DOHH2 (cell line): ENCODE results near the gene NT5C1B.

Experiments
- H3F3A ChIP-seq: fragments of 200-600 bp; sonication (generic), shearing (Covaris generic); 2 replicates; pipeline ENCODE4 v1.6.0; 2016; ENCODE audit warnings: antibody characterized with exemption, mild to moderate bottlenecking; ENCODE audit not compliant: control insufficient read depth, insufficient read depth
- H3K27ac ChIP-seq: fragments of 200-600 bp; sonication (generic); 2 replicates; pipeline ENCODE4 v1.5.1; 2014; ENCODE audit warnings: low read depth, mild to moderate bottlenecking, low read length, moderate library complexity
- H3K27me3 ChIP-seq: fragments of 200-600 bp; sonication (generic); 2 replicates; pipeline ENCODE4 v1.6.1; 2014; ENCODE audit warnings: mild to moderate bottlenecking, low read length, mixed read lengths; ENCODE audit not compliant: control insufficient read depth
- H3K36me3 ChIP-seq: fragments of 200-600 bp; sonication (generic); 2 replicates; pipeline ENCODE4 v1.6.1; 2014; ENCODE audit warnings: mild to moderate bottlenecking, low read length, moderate library complexity, mixed read lengths; ENCODE audit not compliant: control insufficient read depth
- H3K4me1 ChIP-seq: fragments of 200-600 bp; sonication (generic); 2 replicates; pipeline ENCODE4 v1.6.1; 2014; ENCODE audit warnings: mild to moderate bottlenecking, low read length, mixed read lengths; ENCODE audit not compliant: control insufficient read depth
- H3K4me2 ChIP-seq: fragments of 200-600 bp; sonication (generic); 2 replicates; pipeline ENCODE4 v1.6.0; 2014; ENCODE audit warnings: mild to moderate bottlenecking, low read length, moderate library complexity
- H3K4me3 ChIP-seq: fragments of 200-600 bp; sonication (generic); 2 replicates; pipeline ENCODE4 v1.5.1; 2014; ENCODE audit warnings: mild to moderate bottlenecking, low read length, mixed read lengths
- H3K79me2 ChIP-seq: fragments of 200-600 bp; sonication (generic); 2 replicates; pipeline ENCODE4 v1.6.1; 2014; ENCODE audit warnings: mild to moderate bottlenecking, low read length, mixed read lengths; ENCODE audit not compliant: control insufficient read depth
- H3K9me2 ChIP-seq: fragments of 200-600 bp; sonication (generic); replicated peaks from 2 replicates; pipeline ENCODE4 v1.6.1; 2014; ENCODE audit warnings: mild to moderate bottlenecking, low read length, mixed read lengths; ENCODE audit not compliant: control insufficient read depth
- H3K9me3 ChIP-seq: fragments of 200-600 bp; sonication (generic); 2 replicates; pipeline ENCODE4 v1.6.1; 2014; ENCODE audit warnings: antibody characterized with exemption, low read length, mixed read lengths; ENCODE audit not compliant: control insufficient read depth, insufficient read depth
- H4K20me1 ChIP-seq: fragments of 200-600 bp; sonication (generic); 2 replicates; pipeline ENCODE4 v1.6.0; 2014; ENCODE audit warnings: low read depth, mild to moderate bottlenecking, antibody characterized with exemption, low read length, moderate library complexity; ENCODE audit not compliant: control insufficient read depth, insufficient read depth
- EZH2phosphoT487 ChIP-seq: fragments of 200-600 bp; sonication (generic); IDR thresholded peaks from 2 replicates; pipeline ENCODE4 v1.6.1; 2017; ENCODE audit warnings: borderline replicate concordance, mild to moderate bottlenecking, antibody characterized with exemption, low read length, moderate library complexity, mixed read lengths
- TF ChIP-seq, protein P1 (sequence below): fragments of 200-600 bp; sonication (generic); IDR thresholded peaks from one replicate; pipeline ENCODE4 v1.5.1; 2014; ENCODE audit warnings: antibody characterized with exemption, mild to moderate bottlenecking, low read depth, low read length; ENCODE audit not compliant: poor library complexity, severe bottlenecking

Gene NT5C1B

DNA sequence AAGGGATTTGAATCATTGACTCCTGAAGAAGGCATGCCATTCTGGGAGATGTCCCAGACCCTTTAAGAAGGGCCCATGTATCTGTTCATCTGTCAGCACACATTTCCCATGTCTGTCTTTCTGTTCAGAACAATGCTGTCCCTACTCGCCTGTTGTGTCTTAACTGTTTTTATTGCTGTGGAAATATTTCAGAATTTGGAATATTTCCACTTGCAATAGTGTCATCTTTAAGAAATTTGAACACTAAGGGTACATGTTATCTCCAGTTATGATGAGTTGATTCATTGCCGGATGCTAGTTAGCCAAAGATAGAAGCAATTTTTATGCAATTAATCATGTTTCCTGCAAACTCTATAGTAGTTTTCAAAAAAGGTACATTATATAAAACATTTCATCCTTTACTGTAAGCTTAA, 36.9 kb upstream of the NT5C1B start:
- no peaks in the 10 kb centered on the region for H3K9me3 ChIP-seq
- H3K4me1 ChIP-seq: no peaks in the 10 kb centered on the region
- no peak overlapping the region for H3K4me2 ChIP-seq
- no peaks in the 10 kb centered on the region for H3K79me2 ChIP-seq
- no peaks in the 10 kb centered on the region for H3K9me2 ChIP-seq
- H3F3A ChIP-seq: no peaks in the 10 kb centered on the region
- no peaks in the 10 kb centered on the region for H4K20me1 ChIP-seq
- H3K36me3 ChIP-seq: no peaks in the 10 kb centered on the region
- no peak overlapping the region for H3K27ac ChIP-seq
- H3K4me3 ChIP-seq: no peak overlapping the region
- H3K27me3 ChIP-seq: no peaks in the 10 kb centered on the region
- TF ChIP-seq, protein P1, sequence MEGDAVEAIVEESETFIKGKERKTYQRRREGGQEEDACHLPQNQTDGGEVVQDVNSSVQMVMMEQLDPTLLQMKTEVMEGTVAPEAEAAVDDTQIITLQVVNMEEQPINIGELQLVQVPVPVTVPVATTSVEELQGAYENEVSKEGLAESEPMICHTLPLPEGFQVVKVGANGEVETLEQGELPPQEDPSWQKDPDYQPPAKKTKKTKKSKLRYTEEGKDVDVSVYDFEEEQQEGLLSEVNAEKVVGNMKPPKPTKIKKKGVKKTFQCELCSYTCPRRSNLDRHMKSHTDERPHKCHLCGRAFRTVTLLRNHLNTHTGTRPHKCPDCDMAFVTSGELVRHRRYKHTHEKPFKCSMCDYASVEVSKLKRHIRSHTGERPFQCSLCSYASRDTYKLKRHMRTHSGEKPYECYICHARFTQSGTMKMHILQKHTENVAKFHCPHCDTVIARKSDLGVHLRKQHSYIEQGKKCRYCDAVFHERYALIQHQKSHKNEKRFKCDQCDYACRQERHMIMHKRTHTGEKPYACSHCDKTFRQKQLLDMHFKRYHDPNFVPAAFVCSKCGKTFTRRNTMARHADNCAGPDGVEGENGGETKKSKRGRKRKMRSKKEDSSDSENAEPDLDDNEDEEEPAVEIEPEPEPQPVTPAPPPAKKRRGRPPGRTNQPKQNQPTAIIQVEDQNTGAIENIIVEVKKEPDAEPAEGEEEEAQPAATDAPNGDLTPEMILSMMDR: no peak
- no peak for TF ChIP-seq EZH2phosphoT487

DNA sequence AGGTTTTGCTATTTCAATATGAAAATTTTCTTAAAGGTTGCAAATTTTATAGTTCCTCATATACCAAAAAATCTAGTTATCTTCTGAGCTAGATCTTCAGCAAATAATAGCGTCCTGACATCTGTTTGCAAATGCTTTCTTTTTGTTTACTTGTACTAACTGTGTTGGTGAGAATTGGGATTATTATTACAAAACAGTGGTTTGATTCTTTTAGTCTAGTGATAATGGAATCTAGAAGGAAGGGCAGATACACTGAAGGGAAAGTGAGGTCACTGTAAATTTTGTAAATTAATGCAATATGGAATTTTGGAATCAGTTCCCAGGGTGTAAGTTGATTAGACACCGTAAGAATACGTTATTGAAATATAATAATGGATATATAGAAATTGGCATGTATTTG, 36.2 kb upstream of the NT5C1B start:
- no peaks in the 10 kb centered on the region for H3F3A ChIP-seq
- no peaks in the 10 kb centered on the region for H3K27me3 ChIP-seq
- no peaks in the 10 kb centered on the region for H3K36me3 ChIP-seq
- H3K79me2 ChIP-seq: no peaks in the 10 kb centered on the region
- H3K9me2 ChIP-seq: no peaks in the 10 kb centered on the region
- no peak overlapping the region for H3K27ac ChIP-seq
- H3K9me3 ChIP-seq: no peaks in the 10 kb centered on the region
- no peak overlapping the region for H3K4me2 ChIP-seq
- H3K4me1 ChIP-seq: no peaks in the 10 kb centered on the region
- TF ChIP-seq EZH2phosphoT487: no peak
- TF ChIP-seq, protein P1: no peak
- no peak overlapping the region for H3K4me3 ChIP-seq
- H4K20me1 ChIP-seq: no peaks in the 10 kb centered on the region

DNA sequence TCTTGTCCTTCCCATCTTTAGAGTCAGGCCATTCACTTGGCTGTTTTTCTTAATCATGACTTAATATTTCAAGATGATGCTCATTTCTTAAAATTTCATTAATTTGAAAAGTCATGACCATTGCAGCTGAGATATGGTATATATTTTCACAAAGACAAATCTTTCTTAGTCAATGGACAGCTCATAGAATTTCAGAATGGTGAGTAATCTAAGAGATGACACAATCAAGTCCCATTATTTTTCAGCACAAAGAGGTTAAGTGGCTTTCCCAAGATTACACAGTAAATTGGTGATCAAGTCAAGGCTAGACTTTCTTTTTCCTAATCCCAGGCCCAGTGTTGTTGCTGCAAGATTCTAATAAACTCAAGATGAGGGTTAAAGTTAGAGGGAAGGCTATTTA, 34.4 kb upstream of the NT5C1B start:
- Histone ChIP-seq H3K9me3 (no peaks in the 10 kb centered on the region), H3K4me2 (no peak overlapping the region), H3K79me2 (no peaks in the 10 kb centered on the region), H3K27me3 (no peaks in the 10 kb centered on the region), H3F3A (no peaks in the 10 kb centered on the region), H3K27ac (no peak overlapping the region), H3K36me3 (no peaks in the 10 kb centered on the region), H3K4me3 (no peak overlapping the region), H3K4me1 (no peaks in the 10 kb centered on the region), H4K20me1 (no peaks in the 10 kb centered on the region), H3K9me2 (no peaks in the 10 kb centered on the region)
- TF ChIP-seq EZH2phosphoT487: no peak
- TF ChIP-seq, protein P1: no peak
